Measurements from ENCODE around the gene AUNIP.

The AUNIP gene

GRCh38 chr1:25794325-25794724 lies 64.9 kb downstream of the AUNIP start:
- no peak for DNase-seq (ENCODE audit: low read depth)

GRCh38 chr1:25793585-25794170 lies 65.6 kb downstream of the AUNIP start:
- DNase-seq (ENCODE audit: low read depth), result no peak

GRCh38 chr1:25792115-25792514 lies 67.1 kb downstream of the AUNIP start:
- DNase-seq (ENCODE audit: low read depth), result no peak

GRCh38 chr1:25790472-25790871 lies 68.8 kb downstream of the AUNIP start:
- DNase-seq (ENCODE audit: low read depth), result no peak

- DNase-seq (ENCODE audit: low read depth), result no peak
These were observed 71.5 kb downstream of the AUNIP start for GRCh38 chr1:25787760-25788166.

GRCh38 chr1:25786887-25787759 lies 72.1 kb downstream of the AUNIP start:
- DNase-seq (ENCODE audit: low read depth), result no peak

- DNase-seq (ENCODE audit: low read depth), result no peak
These were observed 73.8 kb downstream of the AUNIP start for GRCh38 chr1:25785333-25786067.

GRCh38 chr1:25784575-25785051 lies 74.6 kb downstream of the AUNIP start:
- DNase-seq (ENCODE audit: low read depth), result no peak

All from T-helper 22 cell (primary cell).